GM21381 (cell line): ENCODE results near the gene MCUB.
"Not testable (repeated sequence)": the region's sequence is repeated elsewhere in the genome, so short reads cannot be mapped to it uniquely, and the experiment has no call there.

Experiments used
- ATAC-seq: cut with Tn5 transposase; IDR thresholded peaks from one replicate; pipeline ENCODE4 v1.9.1; 2021; ENCODE audit warnings: mild to moderate bottlenecking, moderate library complexity; ENCODE audit not compliant: unreplicated experiment

The MCUB gene

DNA sequence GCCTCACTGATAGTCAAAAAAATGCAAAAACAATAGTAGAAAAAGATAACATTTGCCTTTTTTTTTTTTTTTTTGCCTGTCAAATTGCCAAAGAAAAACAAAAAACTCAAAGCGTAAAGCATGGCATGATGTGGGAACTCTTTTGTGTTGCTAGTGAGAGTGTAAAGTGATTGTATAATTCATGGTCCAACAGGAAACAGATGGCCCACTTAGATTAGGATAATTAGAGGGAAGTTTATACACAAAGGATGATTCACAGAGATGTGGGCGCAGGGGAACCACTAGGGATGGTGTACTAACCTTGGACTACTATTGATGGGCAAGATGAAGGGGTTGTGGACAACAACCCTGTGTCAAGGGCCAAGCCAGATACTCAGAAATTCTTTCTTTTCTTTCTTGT lies 16.4 kb downstream of the MCUB start:
- no peak for ATAC-seq

DNA sequence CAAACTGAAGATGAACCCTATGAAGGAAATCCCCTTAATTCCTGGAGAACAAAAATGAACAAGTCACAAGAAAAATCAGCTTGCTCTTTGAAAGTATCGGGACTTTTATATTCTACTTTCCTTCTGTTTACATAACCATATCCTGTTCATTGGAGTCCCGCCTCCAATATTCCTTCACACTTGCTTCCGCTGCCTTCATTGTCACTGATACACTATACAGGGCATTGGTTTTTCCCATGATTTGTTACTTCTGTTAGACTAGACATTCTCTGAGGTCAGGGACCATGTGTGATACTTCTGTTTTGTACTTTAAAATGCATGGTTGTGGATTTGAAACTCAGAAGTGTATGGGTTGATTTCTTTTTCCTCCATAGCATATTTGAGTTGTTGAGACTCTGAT lies 18.8 kb downstream of the MCUB start:
- ATAC-seq = no peak

DNA sequence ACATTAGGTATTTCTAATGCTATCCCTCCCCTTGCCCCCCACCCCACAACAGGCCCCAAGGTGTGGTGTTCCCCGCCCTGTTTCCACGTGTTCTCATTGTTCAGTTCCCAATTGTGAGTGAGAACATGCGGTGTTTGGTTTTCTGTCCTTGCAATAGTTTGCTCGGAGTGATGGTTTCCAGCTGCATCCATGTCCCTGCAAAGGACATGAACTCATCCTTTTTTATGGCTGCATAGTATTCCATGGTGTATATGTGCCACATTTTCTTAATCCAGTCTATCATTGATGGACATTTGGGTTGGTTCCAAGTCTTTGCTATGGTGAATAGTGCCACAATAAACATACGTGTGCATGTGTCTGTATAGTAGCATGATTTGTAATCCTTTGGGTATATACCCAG lies 20.0 kb downstream of the MCUB start:
- ATAC-seq = not testable (repeated sequence)

DNA sequence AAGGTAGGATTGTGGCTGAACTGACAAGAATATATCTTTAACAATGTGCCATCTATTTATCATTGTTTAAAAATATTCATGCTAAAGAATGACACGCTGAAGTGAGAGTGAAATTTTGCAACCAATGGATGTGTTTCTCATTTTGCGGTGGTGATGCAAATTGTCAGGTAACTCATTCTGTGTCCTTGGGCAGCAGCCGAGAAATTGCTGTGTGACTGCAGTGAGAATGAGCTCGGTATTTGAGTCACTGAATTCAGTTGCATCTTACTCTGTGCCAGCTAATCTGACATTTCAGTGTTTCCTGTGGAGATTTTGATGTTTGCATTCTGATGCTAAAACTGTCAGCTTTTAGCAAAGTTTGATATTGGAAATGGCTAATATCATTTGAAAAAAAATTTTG lies 28.1 kb downstream of the MCUB start:
- peak; percentile 86 for ATAC-seq

DNA sequence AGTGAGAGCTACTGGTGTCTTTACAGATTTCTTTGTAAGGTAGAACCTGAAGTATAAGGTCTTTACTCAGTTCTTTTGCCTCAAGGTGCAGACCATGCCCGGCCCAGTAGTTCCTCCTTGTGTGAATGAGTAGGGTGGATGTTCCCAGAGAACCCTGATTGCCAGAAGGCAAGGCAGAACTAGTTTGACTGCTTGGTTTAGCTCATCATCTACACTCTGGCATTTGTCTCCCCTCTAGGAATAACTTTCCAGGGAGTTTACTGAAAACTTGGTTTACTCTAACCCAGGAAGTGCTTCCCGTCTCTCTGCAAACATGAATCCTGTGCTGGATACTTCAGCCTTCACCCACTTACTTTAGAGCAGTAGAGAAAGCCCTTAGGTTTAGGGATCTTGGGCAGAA lies 29.1 kb downstream of the MCUB start:
- no peak for ATAC-seq

DNA sequence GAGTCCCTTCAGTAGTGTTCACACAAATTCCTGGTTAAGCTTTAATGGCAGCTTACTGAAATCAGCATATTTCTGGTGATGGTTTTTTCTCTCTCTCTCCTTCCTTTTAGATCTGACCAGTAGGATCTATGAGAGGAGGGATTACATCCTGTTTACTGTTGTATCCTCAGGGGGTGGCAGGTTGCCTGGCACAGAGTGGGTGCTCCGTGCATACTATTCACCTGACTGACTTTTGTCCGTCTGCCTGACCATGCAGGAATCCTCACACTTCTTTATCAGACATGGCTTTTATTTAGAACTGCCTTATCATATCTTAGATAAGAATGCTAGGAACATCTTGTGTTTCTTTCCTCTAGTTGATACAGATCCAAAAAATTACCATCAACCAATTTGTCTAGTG lies 29.6 kb downstream of the MCUB start:
- ATAC-seq = no peak

DNA sequence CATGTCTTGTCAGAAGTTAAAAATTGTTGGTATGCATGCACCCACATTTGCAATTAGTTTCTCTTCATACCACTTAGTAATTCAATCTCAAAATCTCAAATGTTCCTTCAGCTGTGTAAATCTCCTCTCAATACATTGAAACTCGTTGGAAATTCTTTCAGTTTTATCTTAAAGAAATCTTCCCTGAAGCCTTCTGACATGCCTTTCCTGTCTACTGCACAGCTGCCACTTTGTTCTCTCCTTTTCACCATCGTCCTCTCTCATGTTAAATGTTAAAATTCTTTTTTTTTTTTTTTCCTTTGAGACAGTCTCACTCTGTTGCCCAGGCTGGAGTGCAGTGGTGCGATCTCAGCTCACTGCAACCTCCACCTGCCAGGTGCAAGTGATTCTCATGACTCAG lies 30.9 kb downstream of the MCUB start:
- no peak for ATAC-seq

DNA sequence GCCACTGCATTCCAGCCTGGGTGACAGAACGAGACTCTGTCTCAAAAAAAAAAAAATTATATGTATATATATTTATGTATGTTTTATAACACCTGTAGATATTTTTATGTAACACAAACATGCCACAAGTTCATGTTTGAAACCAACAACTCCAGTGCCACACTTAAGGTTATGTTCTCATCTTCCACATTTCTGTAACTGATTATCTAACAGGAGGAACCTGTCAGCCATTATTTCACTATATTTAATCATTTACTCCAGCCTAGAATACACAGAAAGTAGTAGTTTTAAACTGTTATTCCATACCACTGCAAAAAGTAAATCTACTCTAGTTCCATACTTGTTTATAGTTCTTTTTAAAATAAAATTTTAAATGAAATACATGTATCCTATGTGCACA lies 32.3 kb downstream of the MCUB start:
- ATAC-seq = peak; percentile 59

DNA sequence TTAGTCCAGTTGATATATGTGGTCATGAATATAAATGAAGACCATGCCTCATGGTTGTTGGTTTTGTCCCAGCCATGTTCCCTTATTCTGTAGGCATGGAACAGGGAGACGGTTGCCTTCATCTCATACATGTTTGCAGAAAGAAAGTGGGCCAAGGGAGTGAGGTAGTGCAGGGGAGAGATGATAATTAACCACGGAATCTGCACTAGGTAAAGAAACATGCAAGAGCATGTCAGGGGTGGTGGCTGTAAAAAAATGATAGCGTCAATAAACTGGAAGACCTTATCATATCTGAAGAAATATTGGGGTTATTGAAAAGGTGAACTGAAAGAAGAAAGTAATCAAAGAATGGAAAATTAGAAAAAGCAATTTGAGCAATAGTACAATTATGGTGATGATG lies 35.1 kb downstream of the MCUB start:
- not testable (repeated sequence) for ATAC-seq

DNA sequence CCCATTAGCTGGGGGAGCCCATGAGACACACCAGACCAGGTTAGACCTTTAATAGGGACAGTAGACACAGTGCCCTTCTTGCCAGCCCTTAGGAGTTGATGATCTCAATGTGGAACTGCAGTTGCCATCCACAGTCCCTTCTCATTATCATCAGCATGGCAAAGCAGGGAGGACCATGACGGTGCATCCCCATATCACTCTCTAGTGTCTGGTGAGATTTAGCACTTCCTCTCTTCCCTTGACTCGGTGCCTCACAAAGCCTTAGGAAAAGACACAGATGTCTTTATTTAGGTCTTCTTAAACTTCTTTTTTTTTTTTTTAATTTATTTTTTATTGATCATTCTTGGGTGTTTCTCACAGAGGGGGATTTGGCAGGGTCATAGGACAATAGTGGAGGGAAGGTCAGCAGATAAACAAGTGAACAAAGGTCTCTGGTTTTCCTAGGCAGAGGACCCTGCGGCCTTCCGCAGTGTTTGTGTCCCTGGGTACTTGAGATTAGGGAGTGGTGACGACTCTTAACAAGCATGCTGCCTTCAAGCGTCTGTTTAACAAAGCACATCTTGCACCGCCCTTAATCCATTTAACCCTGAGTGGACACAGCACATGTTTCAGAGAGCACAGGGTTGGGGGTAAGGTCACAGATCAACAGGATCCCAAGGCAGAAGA lies 36.5 kb downstream of the MCUB start:
- ATAC-seq = not testable (repeated sequence)

DNA sequence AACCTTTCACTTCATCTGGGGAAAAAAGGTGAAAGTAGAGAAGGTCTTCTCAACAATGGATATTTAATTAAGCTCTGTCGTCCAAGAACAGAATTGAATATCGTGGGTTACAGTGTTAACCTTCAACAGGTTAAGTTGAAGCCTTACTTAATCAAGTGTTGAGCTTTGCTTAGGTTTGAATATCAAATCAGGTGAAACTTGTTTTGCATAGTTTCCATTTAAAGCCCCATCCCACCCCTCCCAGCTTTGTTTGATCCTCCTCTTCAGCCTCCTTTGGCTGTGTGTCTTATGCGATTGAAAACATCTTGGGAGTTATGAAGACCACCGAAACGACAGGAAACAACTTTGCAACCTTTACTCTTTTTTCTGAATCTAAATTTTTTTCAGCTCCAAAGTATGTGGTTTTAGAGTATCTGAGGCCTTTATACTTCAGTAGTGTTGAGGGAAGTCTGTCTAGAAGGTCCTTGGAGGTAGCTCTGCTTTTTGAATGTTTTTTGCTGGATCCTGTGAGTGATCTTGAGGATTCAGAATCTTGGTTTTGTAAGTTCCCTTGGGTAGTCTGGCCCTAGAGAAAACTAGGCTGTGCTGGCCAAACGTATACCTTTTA lies 39.1 kb downstream of the MCUB start:
- ATAC-seq = no peak

DNA sequence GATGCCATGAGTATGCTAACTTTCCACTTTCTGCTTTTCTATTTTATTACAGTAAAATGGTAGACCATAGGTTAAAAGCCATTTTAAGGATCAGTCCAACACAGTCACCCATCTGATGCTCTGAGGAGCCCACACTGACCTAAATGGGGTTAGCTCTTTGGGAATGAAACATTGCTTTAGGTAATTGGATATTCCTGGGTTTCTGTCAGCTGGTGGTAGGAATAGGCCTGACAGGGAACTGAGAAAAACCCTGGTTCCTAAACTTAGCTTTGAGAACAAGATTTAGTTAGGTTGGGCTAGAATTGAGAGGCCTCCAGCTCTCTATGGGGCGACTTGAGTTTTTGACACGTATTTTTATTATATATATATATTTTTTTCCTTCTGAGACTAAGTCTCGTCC lies 40.4 kb downstream of the MCUB start:
- no peak for ATAC-seq

DNA sequence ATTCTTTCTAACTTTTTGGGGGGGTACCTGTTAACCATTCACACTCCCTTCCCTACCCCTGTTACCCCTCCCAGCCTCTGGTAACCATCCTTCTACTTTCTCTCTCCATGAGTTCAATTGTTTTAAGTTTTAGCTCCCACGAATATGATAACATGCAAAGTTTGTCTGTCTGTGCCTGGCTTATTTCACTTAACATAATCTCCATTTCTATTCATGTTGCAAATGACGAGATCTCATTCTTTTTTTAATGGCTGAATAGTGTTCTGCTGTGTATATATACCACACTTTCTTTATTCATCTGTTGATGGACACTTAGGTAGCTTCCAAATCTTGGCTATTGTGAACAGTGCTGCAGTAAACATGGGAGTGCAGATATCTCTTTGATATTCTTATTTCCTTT lies 41.3 kb downstream of the MCUB start:
- ATAC-seq = no peak

DNA sequence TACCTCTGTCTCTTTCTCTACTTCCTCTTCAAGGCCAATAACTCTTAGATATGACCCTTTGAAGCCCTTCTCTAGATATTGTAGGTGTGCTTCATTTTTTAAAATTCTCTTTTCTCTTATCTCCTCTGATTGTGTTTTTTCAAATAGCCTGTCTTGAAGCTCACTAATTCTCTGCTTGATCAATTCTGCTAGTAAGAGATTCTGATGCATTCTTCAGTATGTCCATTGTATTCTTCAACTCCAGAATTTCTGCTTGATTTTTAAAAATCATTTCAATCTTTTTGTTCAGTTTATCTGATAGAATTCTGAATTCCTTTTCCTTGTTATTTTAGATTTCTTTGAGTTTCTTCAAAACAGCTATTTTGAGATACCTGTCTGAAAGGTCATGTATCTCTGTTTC lies 47.9 kb downstream of the MCUB start:
- ATAC-seq = no peak

DNA sequence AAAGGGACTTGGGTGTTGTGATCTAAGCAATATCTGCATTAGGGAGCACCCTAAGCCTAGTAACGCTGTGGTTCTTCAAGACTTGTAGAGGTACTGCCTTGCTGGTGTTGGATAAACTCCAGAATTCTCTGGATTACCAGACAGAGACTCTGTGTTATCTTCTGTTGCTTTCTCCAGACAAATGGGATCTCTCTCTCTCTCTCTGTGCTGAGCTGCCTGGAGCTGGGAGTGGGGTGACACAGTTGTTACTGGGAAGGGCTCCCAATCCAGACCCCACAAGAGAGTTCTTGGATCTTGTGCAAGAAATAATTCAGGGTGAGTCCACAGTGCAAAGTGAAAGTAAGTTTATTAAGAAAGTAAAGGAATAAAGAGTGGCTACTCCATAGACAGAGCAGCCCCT lies 48.8 kb downstream of the MCUB start:
- no peak for ATAC-seq

DNA sequence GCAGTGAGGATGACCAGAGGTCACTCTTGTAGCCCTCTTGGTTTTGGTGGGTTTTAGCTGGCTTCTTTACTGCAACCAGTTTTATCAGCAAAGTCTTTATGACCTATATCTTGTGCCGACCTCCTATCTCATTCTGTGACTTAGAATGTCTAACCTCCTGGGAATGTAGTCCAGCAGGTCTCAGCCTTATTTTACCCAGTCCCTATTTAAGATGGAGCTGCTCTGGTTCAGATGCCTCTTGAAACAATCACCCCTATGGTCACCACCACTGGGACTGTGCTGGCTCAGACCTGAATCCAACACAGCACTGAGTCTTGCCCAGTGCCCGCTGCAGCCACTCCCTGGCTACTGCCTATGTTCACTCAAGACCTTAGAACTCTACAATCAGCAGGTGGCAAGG lies 49.4 kb downstream of the MCUB start:
- no peak for ATAC-seq

DNA sequence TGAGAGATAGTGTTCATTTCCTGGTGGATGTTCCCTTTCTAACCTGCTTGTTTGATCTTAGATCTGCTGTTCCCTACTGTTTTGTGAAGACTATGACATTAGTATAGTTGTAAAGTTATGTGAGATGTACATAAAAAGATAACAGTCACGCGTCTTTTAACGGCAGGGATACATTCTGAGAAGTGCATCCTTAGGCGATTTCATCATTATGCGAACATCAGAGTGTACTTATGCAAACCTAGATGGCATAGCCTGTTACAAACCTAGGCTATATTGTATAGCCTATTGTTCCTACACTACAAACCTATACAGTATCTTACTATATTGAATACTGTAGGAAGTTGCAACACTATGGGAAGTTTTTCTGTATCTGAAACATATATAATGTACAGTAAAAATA lies 50.4 kb downstream of the MCUB start:
- no peak for ATAC-seq

DNA sequence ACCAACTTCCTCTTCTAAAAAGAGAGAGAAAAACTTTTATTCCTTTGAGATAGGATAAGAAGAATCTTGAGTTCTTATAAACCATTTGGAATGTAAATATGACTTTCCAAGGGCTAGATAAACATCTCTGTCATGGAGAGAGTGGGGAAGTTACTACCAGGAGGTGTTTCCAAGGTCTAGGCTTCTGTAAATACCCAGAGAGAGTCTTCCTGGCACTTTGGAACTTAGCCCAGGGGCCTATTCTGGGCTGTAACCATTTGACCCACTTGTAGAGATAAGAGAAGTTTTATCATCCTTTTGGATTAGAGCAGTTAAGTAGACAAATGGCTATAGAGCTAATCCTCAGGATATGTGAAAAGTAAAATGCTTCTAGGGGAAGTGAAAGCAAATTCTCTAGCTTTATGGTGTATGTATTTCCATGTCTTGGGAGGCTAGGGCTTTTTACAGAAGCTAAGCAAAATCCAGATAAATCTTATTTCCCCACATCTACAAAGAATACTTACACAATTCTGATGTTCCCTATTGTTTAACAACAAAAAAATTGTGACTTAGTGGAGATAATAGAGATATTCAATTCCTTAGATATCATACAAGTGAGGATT lies 51.1 kb downstream of the MCUB start:
- ATAC-seq = no peak

DNA sequence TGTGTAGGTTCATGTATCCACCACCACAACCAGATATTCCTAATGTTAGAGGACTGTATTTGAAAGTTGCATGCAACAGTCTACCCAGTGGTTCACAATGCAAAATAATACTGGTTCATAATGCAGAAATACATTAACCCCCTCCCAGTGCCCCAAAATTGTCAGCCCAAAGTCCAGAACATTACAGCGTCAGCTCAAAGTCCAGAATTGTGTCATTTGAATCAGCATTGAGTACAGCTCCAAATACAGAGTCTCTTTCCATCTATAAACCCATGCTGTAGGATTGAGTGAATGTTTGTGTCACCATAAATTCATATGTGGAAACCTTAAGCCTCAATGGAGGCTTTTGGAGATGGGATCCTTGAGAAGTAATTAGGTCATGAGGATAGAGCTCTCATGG lies 54.0 kb downstream of the MCUB start:
- ATAC-seq = no peak

DNA sequence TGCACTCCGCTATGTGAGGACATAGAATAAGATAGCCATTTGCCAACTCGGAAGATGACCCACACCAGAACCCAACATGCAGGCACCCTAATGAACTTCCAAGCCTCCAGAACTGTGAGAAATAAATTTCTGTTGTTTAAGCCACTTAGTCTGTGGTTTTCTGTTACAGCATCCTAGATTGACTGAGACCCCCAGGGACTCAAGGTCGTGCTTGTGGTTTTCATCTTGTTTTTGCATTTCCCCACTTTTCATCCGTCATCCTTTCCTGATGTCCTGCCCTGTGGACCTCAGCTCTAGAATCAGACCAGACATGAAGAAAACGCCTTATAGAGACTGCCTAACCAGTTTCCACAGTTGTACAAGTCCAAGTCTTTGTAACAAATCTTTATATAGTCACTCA lies 54.4 kb downstream of the MCUB start:
- no peak for ATAC-seq

DNA sequence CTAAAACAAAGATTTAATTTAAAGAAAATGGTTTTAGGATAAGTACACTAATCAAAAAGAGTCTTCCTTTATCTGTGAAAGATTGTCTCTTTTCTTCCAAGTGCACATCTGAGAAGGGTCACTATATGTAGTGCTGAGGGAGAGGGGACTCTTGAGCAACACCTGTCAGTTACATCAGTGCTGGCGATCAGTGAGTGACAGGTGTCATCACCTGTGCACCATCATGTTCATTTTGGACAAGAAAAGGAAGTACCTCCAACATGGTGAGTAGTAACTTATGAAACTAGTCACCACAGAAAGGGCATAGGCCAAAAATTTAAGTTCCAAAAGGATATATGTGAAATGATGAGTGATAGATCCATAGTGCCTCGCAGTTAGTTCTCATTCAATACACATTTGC lies 55.7 kb downstream of the MCUB start:
- no peak for ATAC-seq

DNA sequence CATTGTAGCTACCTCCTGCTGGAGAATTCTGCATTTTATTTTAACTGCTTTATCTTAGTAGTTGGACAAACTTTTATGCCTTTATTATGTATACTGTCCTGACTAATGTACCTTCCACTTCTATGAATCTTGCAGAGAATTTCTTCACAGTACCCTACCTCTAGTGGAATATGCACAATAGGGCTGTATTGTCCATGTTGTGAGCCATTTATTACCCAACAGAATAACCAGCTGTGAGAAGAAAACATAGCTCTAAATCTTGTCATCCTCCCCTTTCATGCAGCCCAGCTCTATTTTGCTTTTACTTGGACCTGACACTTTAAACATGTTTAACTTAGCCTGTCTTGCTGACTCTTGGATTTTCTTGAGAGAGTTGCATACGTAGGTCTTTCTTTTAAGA lies 56.2 kb downstream of the MCUB start:
- ATAC-seq = no peak

DNA sequence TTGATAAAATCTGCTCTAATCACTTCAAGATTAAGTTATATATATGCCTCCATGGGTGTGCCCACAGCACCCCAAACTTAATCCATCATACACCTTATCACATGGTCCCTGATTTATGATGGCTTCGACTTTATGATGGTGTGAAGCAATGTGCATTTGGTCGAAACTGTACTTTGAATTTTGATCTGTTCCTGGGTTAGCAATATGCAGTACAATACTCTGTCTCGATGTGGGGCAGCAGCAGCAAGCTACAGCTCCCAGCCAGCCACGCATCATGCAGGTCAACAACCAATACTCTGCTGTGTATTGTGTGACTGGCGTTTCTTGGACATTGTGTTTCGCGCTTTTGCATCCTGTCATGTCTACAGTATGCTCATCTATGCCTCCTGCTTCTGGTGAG lies 62.6 kb downstream of the MCUB start:
- no peak for ATAC-seq
